Measurements from ENCODE around the gene ARHGAP22.

GRCh38 chr10:48456808-48457761, 147.8 kb downstream of the ARHGAP22 start:
- no peak for TF ChIP-seq EZH2phosphoT487 (IDR thresholded peaks at IDR 0.05; ENCODE audit: insufficient read depth, low read depth)
- TF ChIP-seq EZH2 (IDR thresholded peaks at IDR 0.05; ENCODE audit: insufficient read depth, poor library complexity, severe bottlenecking): no peak
